HuH-7 (cell line): ENCODE measurements around the gene CIROP.

ENCODE experiments used
- DNase-seq: peaks from one replicate; pipeline ENCODE4 v3.0.0; 2011; ENCODE audit warnings: low spot score

Gene CIROP

GRCh38 chr14:23104591-23105347, at the start of gene CIROP:
CIROP (minus strand) TSS chr14:23104989; CDS start chr14:23104920, 69 bp downstream.
- DNase-seq, result no peak

DNA sequence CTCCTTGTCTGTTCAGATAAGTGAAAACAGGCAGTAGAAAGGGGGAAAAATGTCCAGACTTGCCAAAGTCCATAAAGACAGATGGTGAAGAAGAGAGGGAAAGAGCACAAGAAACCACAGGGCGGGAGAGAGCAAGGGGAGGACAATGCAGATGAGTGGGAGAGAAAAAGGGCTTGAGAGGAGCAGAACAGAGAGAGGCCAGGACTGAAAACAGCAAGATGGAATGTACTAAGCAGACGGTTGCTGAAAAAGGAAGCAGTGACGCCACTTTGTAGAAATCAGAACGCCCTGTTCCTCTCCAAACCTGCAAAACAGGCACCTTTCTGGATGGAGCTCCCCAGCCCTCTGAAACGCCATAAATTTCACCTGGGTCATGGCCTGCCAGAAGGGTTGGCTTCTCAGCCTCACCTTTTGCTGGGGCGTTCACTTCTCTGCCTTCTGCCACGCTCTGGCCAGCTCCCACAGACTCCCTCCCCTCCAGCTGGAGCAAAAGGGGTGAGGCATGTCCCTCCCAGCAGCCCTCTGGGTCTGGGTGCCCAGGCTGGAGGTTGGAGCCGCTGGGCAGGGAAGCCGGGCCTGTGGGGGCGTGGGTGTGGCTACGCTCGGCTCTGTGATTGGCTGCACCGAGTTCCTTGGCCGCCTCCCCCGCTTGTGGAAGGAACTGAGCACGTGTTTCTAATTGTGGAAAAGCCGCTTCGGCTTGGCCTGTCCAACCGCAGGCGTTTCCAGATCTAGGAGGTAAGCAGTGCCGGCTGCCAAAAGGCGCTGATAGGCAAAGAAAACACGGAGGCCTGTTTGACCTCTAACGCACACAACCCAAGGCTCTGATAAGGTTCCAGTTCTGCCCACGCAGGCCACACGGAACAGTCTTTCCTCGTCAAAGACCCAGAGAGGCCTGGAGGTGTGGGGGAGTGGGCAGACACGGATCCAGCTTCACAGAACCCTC, 49.3 kb upstream of the CIROP start:
- DNase-seq, result no peak

GRCh38 chr14:23151342-23151741, 46.6 kb upstream of the CIROP start:
- DNase-seq, result no peak

DNA sequence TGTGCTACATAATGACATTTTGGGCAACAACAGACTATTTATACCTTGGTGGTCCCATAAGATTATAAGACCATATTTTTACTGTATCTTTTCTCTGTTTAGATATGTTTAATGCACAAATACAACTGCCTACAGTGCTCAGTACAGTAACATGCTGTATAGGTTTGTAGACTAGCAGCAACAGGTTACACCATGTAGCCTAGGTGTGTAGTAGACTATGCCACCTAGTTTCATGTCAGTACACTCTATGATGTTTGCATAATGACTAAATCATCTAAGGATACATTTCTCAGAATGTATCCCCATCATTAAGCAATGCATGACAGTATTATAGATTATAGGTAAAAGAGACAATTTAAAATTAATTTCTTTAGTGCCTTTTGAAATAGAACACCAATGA, 45.0 kb upstream of the CIROP start:
- no peak for DNase-seq

DNA sequence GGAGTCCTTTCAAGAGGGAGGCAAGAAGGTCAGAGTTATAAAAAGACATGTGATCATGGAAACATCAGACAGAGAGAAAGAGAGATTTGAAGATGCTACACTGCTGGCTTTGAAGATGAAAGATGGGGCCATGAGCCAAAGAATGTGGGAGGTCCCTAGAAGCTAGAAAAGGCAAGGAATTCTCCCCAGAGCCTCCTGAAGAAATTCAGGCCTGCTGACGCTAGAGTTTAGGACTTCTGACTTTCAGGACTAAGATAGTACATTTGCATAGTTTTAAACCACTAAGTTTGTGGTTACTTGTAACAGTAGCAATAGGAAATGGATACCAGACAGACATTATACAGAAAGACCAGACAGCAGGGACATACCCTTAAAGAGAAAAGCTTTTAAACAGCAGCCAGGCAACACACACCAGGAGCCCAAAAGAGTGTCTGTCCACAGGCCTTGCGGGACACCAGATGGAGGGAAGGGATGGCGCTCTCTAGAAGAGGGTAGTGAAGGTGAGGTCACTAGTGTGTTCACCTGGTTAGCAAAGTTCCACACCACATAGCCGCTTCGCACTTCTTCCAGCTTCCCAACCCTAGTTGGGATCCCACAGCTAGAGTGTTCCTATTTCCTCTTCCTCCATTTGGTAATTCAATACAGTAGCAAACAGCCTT, 43.9 kb upstream of the CIROP start:
- DNase-seq, result no peak

- DNase-seq, result no peak
These were observed 42.9 kb upstream of the CIROP start for GRCh38 chr14:23147676-23148075.

DNA sequence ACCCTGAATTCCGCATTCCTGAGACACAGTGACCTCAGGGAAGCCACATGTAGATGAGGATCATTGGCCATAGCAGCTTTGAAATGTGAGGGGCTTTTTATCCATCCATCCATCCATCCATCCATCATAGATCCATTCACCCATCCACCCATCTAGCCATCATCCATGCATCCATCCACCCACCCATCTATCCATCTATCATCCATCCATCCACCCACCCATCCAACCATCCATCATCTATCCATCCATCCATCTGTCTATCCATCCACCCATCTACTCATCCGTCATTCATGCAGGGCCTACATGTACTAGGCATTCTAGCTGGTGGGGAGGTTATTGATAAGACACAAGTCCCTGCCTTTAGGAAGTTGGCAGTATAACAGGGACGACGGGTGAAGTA, 42.2 kb upstream of the CIROP start:
- DNase-seq, result no peak

GRCh38 chr14:23146351-23146910, 41.6 kb upstream of the CIROP start:
- DNase-seq, result no peak

- DNase-seq, result no peak
These were observed 41.1 kb upstream of the CIROP start for GRCh38 chr14:23145794-23146350.

GRCh38 chr14:23143911-23144310, 39.1 kb upstream of the CIROP start:
- DNase-seq, result no peak

DNA sequence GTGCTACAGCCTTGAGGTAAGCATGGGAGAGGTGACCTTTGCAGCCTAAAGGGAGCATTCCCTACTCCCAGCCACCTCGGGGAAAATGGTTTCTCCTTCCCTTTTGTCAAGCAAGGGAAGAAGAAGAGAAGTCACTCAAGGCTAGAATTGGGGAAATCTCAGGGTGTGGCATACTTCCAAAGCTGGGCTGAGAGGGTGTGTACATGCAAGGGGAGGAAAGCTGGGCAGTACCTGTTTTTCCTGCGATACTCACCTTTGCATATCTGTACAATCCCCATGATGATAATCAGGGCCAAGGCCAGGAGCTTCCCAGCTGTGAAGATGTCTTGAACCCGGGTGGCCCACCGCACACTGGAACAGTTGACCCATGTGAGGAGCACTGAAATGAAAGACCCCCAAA, 38.0 kb upstream of the CIROP start:
- no peak for DNase-seq

DNA sequence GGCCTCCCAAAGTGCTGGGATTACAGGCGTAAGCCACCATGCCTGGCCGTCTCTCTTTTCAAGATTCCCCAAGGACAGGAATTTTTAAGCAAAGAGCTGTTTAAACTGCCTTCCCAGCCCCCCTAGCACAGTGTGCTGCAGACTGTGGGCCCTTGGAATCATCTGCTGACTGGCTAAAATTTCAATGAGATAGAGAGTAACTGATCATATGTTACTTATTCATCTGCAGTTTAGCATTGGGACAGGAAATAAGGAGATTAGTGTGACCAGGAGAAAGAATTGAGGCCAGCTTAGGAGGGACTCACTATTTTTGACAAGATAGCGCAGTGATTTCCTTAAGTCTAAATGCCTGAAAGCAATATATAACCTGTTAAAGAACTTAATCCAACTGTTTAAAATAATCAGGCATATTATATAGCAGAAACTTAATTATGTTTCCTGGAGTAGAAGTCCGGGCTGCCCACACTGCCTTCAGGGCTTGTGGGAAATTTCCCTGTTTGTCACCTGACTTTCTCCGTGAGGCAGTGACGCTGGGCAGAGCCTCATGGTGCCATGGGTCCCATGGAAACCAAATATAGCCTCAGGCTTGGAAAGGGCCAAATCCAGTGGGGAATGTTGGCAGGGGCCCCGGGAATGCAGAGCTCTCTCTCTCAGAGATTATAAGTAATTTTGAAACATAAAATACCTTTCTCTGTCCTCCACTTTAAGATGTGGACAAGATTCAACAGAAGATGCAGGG, 37.1 kb upstream of the CIROP start:
- no peak for DNase-seq

DNA sequence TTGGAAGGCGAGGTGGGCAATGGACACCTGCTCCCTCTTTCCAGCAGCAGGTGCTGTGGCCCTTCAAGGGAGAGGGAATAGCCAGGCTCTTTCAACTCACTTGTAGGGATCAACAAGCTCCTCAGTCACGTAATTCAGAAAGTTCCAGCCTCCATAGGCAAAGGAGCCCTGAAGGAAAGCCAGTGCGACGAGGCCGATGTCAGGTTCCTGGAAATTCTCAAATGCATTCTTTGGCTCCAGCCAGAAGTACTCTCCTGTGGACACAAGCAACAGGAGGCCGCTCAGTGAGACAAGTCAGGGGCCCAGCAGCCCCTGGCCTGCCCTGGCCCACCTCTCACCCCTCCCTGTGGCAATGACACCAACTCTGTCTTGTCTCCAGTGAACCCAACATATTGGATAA, 35.6 kb upstream of the CIROP start:
- DNase-seq, result no peak

DNA sequence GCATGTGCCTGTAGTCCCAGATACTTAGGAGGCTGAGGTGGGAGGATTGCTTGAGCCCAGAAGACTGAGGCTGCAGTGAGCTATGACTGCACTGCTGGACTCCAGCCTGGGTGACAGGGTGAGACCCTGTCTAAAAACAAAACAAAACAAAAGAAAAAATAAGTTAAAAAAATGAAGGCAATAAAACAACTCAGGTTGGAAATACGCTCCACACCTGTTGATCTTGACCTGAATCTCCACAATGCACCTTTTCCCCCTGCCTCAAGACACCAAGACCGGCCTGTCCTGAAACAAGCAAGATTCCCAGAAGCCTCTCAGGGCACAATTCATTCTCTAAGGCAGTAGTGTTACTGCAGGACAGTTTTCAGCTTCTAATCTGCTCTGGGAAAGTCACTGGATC, 35.1 kb upstream of the CIROP start:
- no peak for DNase-seq

- DNase-seq, result no peak
These were observed 33.2 kb upstream of the CIROP start for GRCh38 chr14:23137813-23138535.

DNA sequence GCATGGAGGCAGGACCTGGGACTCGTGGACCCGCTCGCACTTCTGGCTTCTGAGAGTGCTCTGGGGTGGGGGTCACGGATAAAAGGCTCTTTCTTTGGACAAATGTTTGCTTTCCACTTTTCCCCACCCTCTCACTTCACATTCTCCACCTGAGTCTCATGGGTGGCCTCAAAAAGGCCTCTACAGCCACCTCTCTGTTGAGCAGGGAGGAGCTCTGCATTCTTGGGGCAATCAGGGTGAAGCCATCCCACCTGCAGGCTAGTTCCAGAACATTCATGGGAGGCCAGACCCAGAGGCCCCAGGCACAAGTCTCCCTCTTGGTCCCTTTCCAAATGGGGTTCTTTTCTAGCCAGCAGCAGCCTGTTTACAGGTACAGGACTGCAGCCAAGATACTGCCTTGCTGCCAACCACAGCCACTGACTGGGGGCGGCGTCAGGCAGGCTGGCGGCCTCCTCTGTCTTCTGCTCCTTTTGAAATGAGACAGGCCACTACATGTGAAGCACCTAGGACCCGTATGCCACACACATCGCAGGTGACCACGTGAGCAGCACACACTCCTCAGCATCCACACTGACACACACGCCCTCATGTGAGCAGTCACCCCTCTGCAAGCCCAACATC, 32.5 kb upstream of the CIROP start:
- no peak for DNase-seq

DNA sequence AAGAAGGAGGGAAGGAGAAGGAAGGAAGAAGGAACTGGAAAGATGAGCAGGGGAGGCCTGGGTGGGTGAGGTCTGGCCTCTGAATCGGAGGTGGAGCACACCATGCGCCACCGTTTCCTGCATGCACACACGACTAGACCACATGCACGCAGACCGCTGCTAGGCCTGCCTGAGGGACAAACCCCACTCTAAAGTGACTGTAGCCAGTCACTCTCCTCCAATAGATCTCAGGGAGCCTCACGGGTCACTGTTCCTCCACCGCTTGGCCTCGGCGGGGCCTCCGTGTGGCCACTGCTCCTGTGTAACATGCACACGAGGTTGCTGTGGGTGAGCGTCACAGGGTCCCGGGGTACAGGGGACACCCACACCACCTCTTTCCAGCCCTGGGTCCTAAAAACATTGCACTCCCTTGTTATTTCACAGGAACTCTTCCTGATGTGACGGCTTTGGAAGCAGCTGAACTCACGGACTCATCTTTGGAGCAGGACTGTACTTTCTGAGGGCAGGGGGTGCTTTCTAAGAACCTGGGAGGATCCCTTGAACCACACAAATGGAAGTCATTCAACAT, 31.9 kb upstream of the CIROP start:
- no peak for DNase-seq

DNA sequence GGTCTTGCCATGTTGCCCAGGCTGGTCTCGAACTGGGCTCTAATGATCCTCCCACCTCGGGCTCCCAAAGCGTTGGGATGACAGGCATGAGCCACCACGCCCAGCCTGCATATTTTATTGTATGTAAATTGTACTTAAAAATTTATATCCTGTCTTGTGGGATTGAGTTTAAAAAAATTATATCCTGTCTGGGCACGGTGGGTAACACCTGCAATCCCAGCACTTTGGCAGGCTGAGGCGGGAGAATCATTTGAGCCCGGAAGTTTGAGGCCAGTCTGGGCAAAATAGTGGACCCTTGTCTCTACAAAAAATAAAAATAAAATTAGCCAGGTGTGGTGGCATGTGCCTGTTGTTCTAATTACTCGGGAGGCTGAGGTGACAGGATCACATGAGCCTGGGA, 28.2 kb upstream of the CIROP start:
- no peak for DNase-seq

- DNase-seq, result no peak
These were observed 26.7 kb upstream of the CIROP start for GRCh38 chr14:23131482-23131881.

GRCh38 chr14:23130871-23131270, 26.1 kb upstream of the CIROP start:
- DNase-seq, result no peak
